Activated gamma-delta T cell (primary cell): ENCODE data around the gene DGKG.

Source experiments
- DNase-seq: peaks from one replicate; lab custom pipeline; 2025; lab: John Stamatoyannopoulos, UW

The DGKG gene

GRCh38 chr3:186367631-186368030, 5.6 kb upstream of the DGKG start:
- no peak for DNase-seq

DNA sequence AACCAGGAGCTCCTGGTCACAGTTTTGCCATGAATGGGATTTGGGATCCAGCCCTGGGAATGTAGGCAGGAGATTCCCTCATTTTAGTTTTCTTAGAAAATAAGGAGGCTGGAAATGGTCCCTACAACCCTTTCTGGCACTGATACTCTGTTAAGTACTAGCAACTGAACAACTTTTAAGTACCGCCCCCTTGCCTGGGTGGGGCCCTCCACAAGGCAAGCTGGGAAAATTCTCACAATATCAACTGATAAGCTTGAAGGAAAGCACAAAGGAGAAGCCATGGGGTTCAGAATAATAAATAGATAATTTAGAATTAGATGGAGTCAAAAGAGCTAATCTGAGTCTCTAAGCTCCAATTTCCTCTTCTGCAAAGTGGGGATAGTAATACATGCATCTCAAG, 4.2 kb upstream of the DGKG start:
- DNase-seq: no peak

DNA sequence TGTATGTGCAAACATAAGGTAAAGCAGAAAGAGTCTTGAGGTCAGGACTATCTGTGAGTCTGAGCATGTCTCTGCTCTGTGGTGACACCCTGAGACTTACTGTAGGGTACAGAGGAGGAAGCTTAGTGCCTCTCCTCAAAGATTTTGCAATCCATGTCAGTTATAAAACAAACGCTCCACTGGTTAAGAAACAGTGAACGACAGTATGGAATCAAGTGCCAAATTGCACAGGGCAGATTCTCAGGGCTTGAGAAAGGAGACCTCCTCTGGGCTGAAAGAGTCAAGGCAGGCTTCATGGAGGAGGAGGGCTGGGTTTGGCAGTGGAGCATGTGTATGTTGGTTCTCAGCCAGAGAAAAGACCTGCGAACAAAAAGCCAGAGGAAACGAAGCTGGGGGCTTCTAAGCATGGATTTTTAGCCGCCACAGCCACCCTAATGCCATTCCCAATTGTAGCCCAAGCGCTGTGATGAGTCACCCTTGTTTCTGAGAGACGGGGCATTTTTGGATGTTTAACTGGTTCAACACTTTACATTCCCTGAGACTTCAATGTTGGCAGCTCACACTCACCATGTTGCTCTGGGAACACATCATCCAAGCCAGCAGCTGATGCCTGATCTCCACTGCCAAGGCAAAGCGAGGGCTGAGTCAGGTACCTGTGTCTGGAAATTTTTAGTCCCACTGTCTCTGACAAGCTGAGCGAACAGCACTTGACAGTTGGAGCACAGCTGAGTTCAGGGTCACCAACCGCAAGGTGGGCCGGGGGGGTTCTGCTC, 3.4 kb upstream of the DGKG start:
- DNase-seq: no peak

GRCh38 chr3:186362988-186363387, 954 bp upstream of the DGKG start:
- no peak for DNase-seq

- DNase-seq: no peak
Observed at GRCh38 chr3:186362537-186362842, 456 bp upstream of the DGKG start.

DNA sequence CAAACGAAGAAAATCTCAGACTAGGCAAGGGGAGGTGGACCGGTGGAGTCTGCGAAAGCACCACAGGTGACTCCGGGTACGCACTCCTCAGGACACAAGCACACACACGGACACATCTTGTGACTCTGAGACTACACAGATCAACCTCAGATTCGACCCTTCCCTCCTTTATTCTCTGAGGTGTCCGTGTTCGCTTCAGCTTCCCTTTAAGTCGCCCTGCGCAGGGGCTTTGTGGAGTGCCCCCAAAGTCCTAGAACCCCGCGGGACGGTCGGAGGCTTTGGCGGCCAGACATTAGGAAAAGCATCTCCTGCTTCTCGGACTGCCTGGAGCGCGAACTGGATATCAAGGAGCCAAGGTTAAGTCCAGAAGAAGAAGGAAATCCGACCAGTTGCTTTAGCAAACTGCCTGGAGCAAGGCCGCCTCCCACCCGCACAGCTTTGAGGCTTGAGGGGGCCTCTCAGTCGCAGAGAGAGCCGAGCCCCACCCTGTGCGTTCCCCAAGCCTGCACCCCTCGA, 730 bp downstream of the DGKG start:
- DNase-seq: no peak

- DNase-seq: no peak
Observed at GRCh38 chr3:186360779-186361178, 1.3 kb downstream of the DGKG start.

DNA sequence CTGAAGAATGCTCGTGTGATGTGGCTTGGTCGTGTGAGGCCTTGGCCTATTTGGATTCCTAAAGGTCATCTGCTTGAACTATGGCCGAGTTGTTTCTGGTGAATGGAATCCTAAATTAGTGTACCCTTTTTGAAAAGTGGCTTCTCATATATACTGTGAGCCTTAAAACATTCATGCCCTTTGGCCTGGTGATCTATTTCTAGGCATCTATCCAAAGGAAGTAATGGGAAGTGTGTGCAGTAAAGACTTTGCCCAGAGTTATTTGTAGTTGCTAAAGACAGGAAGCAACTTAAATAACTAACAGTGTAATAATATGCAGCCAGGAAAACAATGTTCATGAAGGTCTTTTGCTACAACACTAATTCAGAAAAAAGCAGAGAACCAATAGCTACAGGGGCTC, 3.0 kb downstream of the DGKG start:
- DNase-seq: no peak

- DNase-seq: no peak
Observed at GRCh38 chr3:186356152-186356551, 5.9 kb downstream of the DGKG start.

GRCh38 chr3:186354100-186354499, 7.9 kb downstream of the DGKG start:
- DNase-seq: no peak

GRCh38 chr3:186352369-186352768, 9.7 kb downstream of the DGKG start:
- DNase-seq: no peak

GRCh38 chr3:186342197-186342596, 19.8 kb downstream of the DGKG start:
- no peak for DNase-seq

DNA sequence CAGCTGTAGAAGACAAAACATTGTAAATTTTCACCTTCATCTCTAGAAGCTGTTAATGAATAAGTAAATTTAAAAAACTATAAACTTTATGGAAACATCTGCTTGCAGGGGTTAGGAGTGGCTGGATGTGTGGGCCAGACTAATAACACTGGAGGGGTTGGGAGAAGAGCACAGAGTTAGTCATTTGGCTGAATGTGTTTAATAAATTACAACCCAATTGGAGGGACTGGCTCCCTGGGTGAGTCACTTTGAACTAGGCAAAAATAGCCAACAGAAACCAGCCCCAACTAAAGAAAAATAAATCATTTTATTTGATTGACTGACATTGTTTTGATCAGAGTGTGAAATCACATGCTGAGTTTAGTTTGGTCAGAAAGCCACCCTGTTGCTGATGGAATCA, 21.8 kb downstream of the DGKG start:
- no peak for DNase-seq

DNA sequence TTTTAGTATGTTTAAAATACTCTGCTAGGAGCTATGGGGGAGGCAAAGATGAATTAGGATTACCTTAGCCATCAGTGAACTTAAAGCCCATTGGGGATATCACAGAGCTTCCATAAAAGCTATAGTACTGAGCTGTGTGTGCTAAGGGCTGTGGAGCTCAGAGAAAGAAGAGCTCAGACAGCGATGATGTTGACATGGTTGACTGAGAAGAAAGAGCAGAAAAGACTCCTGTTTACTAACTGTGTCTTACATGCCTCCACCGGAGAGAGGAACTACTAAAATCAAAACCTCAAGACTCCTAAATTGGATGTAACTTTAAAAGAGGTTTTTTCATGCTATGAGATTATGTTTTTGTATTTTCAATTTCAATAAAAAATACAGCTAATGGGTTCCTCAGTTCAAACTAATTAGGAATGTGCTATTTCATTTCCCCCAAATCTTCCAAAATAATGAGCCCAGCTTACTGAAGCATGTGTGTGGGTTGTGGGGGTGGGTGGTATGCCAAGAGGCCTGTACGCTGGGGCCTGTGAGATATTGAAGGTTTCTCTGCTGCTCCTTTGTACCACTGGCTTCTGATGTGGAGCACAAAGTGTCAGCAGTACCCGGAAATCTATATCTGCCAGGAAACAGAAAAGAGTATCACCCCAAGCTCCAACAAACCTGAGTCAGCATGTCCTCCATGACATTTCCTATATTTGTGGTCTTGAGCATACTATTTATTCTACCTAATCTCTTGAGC, 22.7 kb downstream of the DGKG start:
- DNase-seq: no peak

- DNase-seq: no peak
Observed at GRCh38 chr3:186333256-186333655, 28.8 kb downstream of the DGKG start.

GRCh38 chr3:186330772-186331460, 31.1 kb downstream of the DGKG start:
- DNase-seq: no peak

DNA sequence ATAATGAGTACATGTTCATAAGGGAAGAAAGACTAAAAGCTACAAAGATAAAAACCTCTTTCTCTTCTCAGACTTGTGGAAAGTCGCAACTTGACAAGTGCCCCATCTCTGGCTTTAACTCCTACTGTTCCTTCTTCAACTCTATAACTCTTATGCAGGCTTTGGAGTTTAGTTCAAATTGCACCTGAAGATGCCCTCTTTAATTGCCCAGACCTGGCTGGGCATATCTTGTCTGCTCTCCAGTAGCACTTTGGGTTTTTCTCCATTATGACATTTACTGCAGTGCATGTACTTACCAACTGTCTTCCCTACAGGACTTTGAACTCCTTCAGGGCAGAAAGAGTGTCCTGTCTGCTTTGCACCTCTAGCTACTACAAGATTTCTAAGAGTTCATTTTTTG, 32.4 kb downstream of the DGKG start:
- no peak for DNase-seq

- no peak for DNase-seq
Observed at GRCh38 chr3:186327912-186328487, 34.0 kb downstream of the DGKG start.

DNA sequence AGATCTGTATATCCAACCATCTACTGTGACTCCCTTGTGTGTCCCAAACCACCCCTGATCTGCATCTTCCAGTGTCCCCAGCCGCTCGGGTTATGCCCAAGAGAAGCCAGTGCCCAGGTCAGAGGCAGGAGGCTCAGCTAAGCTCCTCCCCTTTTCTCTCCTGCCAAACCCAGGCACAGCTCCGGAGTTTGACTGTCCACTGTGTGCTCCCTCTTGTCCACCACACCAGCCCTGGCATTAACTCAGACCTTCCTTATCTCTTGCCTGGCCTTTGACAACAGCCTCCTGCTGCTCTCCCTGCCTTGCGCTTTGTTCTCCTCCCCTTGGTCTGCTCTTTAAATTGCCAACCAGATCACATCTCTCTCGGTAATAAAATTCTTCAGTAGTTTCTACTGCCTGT, 39.3 kb downstream of the DGKG start:
- no peak for DNase-seq

- no peak for DNase-seq
Observed at GRCh38 chr3:186321746-186322145, 40.3 kb downstream of the DGKG start.

DNA sequence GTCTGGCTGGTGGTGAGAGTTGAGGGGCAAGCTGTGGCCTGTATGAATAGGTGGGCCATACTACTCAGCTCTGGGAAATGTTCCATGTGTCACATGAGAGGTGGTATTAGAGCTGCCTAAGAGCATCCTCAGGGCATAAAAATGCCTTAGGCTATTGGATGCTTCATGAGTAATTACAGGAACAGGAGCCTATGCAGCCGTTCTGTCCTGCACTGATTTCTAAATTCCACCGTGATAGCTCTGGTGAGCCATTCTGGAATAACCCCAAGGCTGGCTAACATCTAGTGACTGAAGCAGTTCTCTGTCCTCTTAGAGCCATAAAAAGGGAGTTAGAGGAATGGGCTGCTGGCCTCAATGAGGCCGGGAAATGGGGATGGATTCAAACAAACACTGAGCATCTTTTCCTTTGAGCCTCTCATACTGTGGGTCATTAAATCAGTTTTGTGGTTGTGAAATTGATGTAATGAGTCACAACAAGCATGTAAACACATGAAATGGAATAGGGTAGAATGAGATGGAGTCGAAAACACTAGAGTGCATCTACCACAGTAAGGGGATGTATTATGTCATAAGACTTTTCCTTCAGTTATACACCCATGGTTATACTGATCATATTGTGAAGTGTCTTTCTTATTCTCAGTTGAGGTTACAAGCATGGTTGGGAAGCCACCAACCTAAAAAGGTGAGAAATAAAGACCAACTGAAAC, 41.0 kb downstream of the DGKG start:
- DNase-seq: no peak

- DNase-seq: no peak
Observed at GRCh38 chr3:186319945-186320344, 42.1 kb downstream of the DGKG start.
